ENCODE data around the gene C14orf180. TPM values are rescaled to one million over a fixed set of nuclear protein-coding genes. Genes with fewer than 3 reads are reported as not detected.

Gene C14orf180
- total RNA-seq, 1 donor from 2014 or later: not detected

DNA sequence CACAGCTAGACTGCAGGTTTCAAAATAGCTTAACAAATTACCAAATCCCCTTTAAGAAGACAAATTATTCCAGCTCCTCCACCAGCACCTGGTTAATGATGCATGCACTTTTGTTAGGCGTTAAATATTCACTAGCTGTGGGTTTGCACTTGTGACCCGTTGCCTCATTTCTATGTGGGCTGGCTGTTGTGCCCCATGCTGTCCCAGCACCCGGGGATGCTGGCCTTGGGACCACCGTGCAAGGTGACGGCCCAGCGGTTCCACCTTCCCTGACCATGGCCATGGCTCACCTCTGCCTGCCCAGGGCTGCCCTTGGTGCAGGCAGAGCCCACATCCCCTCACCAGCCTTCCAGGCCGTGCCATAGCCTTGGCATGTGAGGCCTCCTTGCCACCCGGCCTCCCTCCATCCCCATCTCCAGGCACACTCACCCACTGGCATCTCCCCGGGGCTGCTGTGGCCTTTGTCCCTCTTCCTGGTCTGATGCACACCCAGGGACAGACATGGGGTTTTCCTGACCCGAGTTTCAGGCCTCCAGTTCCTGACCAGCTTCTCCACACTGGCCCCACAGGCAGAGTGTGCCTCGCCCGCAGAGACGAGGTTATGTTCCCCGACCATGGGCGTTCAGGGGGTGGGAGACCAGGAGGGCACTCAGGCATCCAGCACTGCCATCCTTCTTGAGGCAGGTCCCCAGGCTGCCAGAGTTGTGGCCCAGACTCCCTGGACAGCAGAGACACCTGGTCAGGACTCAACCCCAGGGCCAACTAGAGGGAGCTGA, 20.3 kb upstream of the C14orf180 start:
- DNase-seq (ENCODE audit: low read depth): no peak
- TF ChIP-seq, protein P1, sequence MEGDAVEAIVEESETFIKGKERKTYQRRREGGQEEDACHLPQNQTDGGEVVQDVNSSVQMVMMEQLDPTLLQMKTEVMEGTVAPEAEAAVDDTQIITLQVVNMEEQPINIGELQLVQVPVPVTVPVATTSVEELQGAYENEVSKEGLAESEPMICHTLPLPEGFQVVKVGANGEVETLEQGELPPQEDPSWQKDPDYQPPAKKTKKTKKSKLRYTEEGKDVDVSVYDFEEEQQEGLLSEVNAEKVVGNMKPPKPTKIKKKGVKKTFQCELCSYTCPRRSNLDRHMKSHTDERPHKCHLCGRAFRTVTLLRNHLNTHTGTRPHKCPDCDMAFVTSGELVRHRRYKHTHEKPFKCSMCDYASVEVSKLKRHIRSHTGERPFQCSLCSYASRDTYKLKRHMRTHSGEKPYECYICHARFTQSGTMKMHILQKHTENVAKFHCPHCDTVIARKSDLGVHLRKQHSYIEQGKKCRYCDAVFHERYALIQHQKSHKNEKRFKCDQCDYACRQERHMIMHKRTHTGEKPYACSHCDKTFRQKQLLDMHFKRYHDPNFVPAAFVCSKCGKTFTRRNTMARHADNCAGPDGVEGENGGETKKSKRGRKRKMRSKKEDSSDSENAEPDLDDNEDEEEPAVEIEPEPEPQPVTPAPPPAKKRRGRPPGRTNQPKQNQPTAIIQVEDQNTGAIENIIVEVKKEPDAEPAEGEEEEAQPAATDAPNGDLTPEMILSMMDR (conservative IDR thresholded peaks at IDR 0.05; ENCODE audit: low read depth, low read length): no peak

DNA sequence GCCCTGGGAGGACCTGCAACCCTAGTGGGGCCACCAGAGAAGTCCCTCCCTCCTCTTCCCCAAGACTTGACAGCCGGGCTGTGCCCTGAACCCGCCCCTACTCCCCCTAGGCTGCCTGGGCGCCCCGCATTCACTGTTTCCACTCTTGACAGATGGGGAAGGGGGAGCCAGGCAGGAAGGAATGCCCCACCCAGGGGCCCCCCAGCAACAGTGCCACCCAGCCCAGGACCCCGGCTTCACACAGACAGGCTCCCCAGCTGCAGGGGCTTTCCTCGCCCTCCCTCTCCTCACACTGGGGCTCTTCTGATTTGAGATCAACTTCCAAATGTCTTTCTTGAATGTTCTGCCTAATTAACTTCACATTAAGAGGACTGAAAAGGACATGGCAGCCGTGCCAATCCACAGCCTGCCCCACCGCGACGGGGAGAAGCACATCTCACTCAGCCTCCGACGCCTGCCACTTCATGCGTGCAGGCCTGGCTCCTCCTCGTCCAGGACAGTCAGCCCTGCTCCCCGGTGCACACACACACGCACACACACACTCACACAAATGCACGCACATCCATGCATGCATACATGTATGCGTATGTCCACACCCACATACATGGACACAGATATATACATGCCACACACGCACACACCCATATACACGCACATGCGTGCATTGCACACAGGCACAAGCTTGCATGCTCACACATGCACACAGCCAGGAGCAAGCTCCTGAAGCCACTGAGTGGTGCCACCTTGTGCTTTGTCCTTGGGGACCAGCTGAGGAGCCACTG, 19.6 kb upstream of the C14orf180 start:
- no peak overlapping the region for H3K4me3 ChIP-seq (ENCODE audit: low read depth, low read length)
- TF ChIP-seq, protein P1 (conservative IDR thresholded peaks at IDR 0.05; ENCODE audit: low read depth, low read length): no peak
- no peak for DNase-seq (ENCODE audit: low read depth)

More for the DNA sequence above, 20.3 kb upstream of the C14orf180 start:
- H3K4me3 ChIP-seq (ENCODE audit: low read depth, low read length): no peak overlapping the region

DNA sequence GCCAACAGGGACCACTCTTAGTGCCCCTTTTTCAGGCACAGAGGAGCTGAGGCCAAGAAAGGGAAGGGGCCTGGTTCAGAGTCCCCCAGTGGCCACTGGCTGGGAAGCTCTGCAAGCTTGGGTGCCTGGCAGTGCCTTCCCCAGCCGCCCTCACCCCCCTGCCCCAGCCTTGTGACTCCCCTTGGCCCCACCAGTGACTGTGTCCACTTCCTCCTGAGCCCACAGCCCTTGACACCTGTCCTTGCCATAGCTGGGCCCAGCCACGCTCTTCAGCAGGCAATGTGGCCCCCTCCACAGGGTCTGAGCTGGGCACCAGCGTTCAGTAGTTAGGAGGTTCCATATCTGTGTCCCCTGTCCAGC, 19.0 kb upstream of the C14orf180 start:
- TF ChIP-seq, protein P1 (conservative IDR thresholded peaks at IDR 0.05; ENCODE audit: low read depth, low read length): no peak
- H3K4me3 ChIP-seq (ENCODE audit: low read depth, low read length): no peak overlapping the region

DNA sequence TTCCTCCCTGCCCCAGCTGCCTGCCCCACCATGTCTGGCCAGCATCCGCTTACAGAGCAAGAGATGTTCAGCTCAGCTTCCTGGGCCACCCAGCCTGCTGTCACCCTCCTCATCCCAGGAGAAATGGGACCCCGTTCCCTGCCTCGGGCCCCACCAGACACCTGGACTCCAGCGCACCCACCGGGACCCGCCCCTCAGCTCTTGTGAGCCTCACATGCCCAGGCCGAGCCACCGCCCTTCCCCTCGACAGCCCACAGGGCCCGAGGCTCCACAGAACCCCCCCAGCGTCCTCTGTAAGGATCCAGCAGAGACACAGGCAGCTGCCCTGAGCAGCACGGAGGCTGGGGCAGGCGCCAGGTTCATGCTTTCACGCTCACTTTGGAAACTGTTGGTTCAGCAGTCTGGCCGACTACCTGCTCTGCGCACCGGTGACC, 18.4 kb upstream of the C14orf180 start:
- TF ChIP-seq, protein P1 (conservative IDR thresholded peaks at IDR 0.05; ENCODE audit: low read depth, low read length): no peak
- H3K4me3 ChIP-seq (ENCODE audit: low read depth, low read length): no peak overlapping the region
- DNase-seq (ENCODE audit: low read depth): no peak

More for the DNA sequence above, 19.0 kb upstream of the C14orf180 start:
- DNase-seq (ENCODE audit: low read depth): no peak

DNA sequence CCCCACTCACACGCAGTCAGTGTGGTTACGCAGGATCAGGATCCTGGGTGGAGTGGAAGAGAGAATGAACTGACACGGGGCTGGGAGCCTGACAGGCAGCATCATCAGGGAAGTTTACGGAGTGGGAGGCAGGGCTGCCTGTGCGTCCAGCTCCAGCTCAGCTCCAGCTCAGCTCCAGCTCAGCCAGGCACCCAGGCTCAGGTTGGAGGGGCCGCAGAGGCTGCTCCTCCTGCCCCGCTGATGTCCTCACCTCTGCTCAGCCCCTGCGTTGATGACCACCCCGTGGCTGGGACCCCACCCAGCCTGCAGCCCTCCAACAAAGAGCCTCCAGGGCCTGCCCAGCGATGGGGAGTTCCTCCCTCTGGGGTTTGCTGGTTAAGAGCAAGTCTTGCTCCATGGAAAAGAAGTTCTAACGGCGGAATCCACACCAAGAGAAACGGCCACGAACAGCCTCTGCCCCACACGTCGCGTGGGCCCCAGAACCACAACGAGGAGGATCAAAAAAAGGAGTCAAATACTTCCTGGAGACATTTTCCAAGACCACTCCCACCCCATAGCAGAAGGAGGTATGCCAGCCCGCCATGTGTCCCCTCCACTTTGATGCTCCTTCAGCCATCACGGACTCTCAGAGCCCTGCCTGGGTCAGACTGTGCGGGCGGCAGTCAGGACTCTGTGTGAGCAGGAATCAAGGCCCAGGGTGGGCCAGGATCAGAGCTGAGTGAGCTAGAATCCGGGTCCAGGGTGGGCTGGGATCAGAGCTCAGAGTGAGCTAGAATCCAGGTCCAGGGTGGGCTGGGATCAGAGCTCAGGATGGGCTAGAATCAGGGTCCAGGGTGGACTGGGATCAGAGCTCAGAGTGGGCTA, 17.7 kb upstream of the C14orf180 start:
- no peak for DNase-seq (ENCODE audit: low read depth)
- TF ChIP-seq, protein P1 (conservative IDR thresholded peaks at IDR 0.05; ENCODE audit: low read depth, low read length): no peak
- no peak overlapping the region for H3K4me3 ChIP-seq (ENCODE audit: low read depth, low read length)

DNA sequence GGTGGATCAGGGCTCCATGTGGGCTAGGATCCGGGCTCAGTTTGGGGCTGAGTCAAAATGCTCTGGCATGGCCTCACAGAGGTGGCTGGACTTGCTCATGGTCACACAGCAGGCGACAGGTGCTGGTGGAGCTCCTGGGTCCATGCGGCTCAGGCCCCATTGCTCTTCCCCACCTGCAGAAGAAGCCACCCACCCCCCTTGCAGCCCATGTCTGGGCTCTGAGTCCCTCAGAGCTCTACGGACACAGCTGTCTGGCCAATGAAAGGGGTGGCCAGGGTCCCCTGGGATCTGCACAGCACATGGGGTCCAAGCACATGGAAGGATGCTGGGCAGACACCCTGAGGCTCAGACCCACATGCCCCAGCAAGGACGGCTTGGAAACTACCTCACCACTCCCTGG, 17.0 kb upstream of the C14orf180 start:
- no peak overlapping the region for H3K4me3 ChIP-seq (ENCODE audit: low read depth, low read length)
- DNase-seq (ENCODE audit: low read depth): no peak
- TF ChIP-seq, protein P1 (conservative IDR thresholded peaks at IDR 0.05; ENCODE audit: low read depth, low read length): no peak
